Activated CD8-positive, alpha-beta memory T cell treated with anti-CD3 and anti-CD28 coated beads, Interleukin-2, amount 50 U/mL, for 4 hours (primary cell): Measurements from ENCODE around the gene SMIM38.

ENCODE experiments used
- DNase-seq: peaks from one replicate; pipeline ENCODE4 v3.0.0-alpha.2; 2020

SMIM38 gene

GRCh38 chr11:69155302-69156234, at the start of gene SMIM38:
SMIM38 (plus strand) TSS chr11:69155935; CDS start chr11:69157847, 1,912 bp downstream.
- DNase-seq, result no peak

GRCh38 chr11:69106031-69106811, 49.5 kb upstream of the SMIM38 start:
- DNase-seq, result no peak

DNA sequence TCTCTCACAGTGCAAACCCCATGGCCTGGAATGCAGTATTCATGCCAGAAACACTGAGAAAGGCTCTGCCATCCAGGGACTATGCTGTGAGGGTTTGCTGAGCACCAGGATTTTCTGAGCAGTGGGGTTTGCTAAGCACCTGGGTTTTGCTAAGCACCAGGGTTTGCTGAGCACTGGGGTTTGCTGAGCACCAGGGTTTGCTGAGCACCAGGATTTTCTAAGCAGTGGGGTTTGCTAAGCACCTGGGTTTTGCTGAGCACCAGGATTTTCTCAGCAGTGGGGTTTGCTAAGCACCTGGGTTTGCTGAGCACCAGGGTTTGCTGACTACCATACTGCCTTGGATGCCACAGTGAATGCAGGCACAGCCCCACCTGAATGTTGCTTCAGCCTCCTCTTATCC, 48.3 kb upstream of the SMIM38 start:
- no peak for DNase-seq

DNA sequence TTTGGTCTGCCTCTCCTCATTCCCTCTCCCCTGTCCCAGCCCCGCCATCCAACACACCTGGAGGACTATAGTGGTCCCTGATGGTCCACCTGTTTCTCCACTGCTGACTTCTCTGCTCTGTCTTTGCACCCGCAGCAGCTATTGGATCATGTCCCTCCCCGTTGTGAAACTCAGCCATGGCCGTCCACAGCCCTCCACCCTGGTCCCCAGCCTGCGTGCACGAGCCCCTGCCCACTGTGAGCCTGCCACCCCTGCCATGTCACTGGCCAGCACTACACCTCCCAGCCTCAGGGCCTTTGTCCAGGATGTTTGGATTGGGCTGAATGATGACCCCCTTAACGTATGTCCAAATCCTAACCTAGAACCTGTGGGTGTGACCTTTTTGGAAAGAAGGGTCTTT, 47.7 kb upstream of the SMIM38 start:
- DNase-seq, result no peak

GRCh38 chr11:69108559-69108958, 47.2 kb upstream of the SMIM38 start:
- DNase-seq, result no peak

DNA sequence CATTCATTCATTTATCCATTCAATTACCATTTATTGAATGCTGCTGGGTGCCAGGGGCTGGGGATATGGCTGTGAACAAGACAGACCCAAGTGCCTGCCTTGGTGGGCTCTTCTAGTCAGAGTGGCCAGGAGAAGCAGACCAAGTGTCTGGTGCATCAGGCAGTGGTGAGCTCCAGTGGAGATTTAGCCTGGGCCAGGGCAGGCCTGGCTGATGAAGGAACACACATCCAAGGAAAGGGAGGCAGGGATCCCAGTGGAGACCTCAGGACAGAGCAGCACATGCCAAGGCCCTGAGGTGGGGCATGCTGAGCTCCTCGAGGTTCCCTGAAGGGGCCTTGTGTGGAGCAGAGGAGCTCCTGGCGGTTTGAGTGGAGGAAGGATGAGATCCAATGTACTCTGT, 46.6 kb upstream of the SMIM38 start:
- no peak for DNase-seq

DNA sequence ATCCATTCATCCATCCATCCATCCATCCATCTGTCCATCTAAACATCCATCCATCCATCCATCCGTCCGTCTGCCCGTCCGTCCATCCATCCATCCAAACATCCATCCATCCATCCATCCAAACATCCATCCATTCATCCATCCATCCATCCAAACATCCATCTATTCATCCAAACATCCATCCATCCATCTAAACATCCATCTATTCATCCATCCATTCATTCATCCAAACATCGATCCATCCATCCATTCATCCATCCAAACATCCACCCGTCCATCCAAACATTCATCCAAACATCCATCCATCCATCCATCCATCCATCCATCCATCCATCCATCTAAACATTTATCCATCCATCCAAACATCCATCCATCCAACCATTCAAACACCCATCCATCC, 45.3 kb upstream of the SMIM38 start:
- DNase-seq, result no peak

- no peak for DNase-seq
These were observed 43.9 kb upstream of the SMIM38 start for GRCh38 chr11:69111624-69112542.

DNA sequence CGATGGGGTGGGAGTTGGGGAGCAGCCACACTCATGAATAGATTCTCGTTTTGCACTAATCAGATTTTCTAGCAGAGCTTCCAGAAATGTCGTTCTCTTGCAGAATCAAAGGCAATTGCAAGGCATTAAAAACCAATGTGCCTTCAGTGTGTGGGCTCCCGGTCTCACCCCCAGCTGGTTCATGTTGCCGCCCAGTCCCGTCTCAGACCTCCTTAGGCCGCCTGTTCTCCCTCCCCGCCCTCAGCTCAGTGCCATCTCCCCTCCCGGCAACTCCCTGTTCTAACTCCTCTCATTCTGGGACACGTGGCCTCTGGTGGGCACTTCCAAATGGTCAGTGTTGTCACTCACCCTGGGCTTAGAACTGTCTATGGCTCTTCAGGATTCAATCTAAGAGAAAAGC, 42.5 kb upstream of the SMIM38 start:
- DNase-seq, result no peak

DNA sequence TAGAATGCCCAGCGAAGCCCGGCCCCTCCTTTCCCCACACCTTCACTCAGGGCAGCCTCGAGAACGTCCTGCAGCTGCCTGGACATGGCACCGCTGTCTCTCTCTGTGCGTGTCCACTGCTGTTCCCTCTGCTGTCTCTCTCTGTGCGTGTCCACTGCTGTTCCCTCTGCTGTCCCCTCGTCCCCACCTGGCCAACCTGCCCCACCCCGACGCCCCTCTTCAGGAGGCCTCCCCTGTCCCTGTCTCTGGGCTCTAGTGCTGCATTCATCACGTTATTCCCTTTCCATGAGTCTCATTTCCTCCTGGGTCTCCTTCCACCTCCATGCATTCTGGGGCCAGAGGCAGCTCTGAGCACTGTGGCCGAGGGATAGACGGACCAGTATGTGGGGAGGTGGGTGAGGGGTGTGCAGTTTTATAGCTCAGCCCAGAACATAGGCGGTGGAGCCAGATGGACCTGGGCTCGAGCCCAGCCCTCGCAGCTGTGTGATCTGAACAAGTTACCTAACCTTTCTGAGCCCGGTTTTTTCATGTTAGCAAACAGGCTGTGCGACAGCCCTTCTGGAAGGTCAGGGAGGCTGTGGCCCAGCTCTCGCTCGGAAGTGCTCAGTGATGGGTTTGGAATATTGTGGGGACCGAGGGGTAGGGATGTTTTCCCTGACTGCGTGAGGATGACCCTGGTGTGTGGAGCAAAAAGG, 41.9 kb upstream of the SMIM38 start:
- DNase-seq, result no peak

DNA sequence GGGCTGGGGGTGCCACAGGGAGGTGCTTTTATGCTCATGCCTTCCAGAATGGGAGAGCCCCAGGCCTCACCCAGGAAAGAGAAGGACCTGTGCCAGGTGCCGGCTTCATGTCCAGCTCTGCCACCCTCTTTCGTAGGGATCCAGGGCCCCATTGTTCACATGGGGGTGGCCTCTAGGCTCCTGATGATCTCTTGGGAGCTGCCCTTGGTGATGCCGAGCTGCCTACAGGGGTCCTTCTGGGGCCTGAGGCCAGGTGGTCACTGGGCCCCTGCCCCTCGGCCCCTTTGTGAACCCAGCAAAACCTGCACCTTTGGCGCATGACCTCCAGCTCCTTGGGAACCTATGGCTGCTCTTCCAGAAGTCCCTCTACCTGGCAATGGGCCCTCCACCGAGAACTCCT, 41.4 kb upstream of the SMIM38 start:
- DNase-seq, result no peak

- no peak for DNase-seq
These were observed 40.8 kb upstream of the SMIM38 start for GRCh38 chr11:69114811-69115523.

DNA sequence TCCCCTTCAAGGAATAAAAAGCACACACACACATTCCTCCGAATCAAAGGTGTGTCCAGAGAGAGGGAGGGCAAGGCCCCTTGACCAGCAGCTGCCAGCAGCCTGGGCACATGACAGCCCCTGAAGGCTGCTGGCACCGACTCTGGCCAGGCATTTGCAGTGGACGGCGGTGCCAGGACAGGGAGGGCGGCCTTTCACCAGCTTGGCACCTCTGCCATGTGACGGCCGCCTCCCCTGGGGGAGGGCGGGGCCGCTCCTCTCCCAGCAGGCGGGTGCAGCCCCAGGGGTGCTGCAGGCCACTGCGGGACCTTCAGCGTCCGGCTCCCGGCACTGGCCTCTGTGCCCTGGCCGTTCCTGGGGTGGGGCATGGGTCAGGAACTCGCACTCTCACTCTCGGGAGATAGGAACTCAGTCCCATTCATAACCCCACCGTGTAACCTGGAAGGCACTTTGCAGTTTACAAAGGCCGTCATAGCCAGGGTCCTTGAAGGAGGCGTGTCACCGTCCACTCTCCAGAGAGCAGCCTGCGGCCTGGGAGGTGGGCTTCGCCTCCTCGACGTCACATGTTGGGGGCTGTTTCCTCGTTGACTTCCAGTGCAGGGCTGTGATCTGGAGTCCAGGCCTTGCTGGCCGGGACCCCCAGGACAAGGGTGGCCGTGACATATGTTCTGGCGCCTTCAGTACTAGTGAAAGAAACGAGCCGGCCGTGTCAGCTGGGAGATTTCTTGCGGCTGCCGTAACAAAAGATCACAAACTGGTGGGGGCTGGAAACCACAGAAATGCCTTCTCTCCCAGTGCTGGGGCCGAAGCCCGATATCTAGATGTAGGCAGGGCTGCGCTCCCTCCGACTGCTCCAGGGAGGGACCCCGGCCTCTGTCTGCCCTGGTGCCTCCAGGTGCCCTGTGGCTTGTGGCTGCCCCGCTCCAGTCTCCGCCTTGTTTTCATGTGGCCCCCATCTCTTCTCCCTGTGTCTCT, 39.9 kb upstream of the SMIM38 start:
- DNase-seq, result no peak

- DNase-seq, result no peak
These were observed 39.1 kb upstream of the SMIM38 start for GRCh38 chr11:69116671-69117070.

DNA sequence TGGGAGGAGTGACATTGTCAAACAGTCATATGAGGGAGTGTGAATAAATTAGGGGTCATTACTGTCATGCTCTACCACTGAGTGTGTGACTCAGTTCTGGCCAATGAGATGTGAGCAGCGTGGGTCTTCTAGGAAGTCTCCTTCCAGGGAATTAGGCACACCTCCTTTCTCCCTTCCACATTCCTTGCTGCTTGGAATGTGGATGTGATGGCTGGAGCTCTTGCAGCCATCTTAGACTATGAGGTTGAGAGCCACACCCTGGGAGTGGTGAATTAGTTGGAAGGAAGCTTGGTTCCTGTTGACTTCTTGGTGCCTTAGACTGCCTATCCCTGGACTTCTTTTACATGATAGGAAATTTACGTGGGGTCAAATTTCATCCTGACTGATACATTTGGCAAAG, 36.5 kb upstream of the SMIM38 start:
- no peak for DNase-seq

DNA sequence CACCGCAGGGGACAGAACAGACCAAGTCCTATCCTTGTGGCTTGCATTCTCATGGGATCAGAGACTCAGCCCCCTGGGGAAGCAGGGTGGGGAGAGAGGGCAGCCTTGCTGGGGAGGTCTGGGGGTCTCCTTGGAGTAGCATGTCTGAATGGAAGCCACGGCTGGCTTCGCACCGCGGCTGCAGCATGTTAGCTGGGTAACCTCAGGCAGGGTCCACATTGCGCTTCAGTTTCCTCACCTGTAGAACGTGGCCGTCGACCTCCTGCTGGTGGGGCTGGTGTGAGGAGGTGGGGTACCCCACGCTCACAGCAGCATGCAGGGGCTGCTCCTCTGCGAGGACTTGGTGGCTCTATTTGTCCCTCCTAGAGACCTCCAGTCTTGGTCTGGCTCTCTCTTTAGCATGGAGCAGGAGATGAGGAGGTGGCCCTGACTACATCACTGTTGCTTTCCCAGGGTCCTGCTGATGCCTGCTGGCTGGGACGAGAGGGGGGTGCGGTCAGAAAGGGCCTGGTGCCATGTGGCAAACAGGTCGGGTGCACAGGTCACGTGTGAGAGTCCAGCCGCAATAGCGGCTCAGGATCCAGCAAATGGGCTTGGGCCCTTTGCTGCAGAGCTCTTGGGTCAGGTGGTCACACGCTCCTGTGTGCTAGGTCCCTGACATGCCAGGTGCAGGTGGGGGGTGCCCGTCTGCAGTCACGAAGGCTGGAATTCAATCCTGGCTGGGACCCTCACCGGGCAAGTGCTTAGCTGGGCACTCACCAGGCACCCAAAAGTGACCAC, 35.4 kb upstream of the SMIM38 start:
- no peak for DNase-seq

DNA sequence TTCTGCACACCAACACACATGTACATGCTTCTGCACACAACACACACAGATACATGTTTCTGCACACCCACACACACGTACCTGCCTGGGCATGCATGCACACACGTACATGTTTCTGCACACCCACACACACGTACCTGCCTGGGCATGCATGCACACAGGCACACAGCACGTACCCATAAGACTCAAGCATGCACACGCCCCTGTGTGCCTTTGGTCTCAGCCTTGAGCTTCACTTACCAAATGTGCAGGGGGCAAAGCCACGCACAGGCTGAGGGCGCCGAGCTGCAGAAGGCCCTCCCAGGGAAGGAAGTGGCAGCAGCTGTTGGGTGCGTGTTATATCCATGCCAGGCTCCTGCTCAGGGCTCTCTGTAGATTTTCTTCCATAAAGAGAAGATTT, 34.7 kb upstream of the SMIM38 start:
- no peak for DNase-seq

DNA sequence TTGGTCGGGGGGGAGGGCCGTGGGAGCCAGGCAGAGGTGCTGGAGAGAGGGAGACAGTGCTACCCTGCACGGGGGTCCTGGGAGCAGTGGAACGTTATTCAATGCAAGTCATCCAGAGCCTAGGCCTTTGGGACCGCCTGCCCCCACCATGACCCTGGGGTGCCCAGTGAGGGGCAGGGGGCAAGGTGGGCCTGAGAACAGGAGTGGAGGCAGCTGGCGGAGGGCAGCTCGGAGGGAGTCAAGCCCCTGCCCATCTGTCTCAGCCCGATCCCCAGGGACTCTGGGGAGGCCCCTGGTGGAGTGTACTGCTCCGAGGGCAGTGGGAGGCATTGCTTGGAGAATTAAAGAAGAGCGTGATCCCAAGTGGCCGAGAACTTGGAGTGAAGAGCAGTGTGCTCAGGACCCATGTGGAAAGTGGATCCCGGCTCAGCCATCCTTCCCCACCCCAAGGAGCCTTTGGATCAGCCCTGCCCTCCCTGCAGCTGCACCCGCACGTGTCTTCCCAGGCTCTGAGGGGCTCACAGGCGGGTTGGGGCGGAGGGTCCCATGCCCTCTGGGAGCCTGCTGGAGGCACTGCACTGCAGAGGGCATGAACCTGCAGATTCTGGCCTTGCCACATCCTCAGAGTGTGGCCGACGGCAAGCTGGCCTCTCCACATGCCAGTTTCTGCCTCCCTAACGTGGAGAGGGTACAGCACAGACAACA, 34.0 kb upstream of the SMIM38 start:
- no peak for DNase-seq

DNA sequence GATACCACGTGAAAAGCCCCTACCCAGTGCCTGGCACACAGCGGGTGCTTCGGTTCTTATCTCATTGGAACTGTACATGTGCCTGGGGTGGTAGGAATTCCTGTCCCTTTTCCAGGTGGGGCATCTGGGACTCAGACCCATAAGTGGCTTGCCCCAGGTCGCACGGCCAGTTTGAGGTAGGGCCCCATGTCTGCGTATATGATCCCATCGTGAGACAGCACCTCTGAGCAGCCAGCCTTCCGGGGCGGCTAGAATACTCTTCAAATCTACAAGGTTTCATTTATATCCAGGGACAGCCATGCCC, 33.5 kb upstream of the SMIM38 start:
- no peak for DNase-seq
